ENCODE results near the gene TAOK1.

Gene TAOK1

GRCh38 chr17:29597361-29598172 lies 207.4 kb downstream of the TAOK1 start:
- no peak for DNase-seq

All from 8988T (cell line).